HG03139 (cell line): ENCODE results near the gene KLHL12.

Source experiments
- ATAC-seq: cut with Tn5 transposase; IDR thresholded peaks from one replicate; pipeline ENCODE4 v1.9.1; 2021; ENCODE audit not compliant: unreplicated experiment

Gene KLHL12

DNA sequence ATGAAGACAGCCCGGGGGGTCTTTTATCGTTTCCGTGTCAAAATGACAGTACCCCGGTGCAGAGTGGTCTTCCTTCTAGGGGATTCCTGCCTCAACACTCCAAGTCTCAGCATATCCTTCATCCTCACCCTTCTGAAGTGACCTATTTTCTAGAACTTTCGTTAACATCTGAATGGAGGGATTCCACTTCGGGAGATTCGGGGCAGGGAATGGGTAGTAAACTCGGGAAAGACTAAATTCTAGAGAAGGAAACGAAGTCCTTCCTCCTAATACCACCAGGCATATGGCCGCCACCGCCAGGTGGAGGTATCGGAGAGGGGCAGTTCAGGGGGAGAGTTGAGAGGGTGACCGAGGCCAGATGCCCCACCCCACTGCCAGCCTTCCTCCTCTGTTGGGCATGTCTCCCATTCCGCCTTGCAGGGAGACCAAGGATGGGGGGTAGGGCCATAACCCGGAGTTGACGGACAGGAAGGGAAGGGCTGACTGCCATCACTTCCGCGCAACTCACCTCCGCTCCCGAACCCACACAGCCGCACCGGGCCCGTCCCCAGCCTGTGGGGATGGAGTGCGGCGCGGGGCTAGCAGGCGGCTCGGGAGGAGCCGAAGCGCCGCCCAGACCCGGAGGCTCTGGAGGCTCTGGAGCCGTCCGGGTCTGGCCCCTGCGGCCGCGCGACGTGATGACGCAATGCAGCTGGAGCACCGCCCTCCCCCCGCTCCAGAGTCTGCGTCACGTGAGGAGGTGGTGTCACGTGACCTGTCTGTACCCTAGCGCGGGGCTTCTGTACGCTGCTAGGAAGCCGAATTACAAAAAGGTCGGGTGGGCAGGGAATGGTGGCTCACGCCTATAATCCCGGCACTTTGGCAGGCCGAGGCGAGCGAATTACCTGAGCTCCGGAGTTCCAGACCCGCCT, at the start of gene KLHL12:
Gene KLHL12, minus strand, starts transcription at position 654 of the 911 bp plus-strand sequence. CDS start 2,072 bp downstream, outside the sequence.
- ATAC-seq: peak; percentile 85

DNA sequence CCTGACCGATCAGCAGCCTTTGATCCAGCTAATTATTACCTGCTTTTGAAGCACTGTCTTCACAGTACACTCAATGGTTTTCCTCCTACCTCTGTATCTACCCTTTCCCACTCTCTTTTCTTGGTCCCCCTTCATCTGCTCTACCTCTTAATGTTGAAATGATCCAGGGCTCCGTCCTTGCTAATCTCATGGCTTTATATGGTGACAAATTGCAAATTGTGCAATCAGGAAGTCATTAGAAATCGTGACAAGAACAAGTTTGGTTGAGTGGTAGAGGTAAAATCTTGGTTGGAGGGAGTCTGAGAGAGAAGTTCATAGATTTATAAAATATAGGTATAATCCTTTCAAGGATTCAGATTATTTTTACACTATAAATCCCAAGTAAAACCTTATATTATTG, 49.6 kb upstream of the KLHL12 start:
- no peak for ATAC-seq

DNA sequence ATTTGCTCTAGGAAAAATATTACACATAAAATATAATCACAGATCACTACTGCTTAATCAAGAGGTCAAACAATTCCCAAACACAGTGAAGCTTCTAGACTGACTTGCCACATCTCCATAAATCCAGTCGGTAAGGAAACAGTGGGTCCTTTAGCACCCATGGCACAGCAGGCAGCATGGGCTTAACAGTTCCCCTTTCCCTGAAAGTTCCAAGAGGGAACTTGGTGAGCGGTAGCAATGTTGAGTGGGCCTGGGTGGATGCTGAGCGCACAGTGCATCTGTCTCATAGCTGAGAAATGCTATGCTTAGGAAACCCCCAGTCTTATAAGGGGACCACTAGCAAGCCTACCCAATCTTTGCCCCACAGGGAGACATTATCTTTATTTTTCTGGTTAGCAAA, 47.8 kb upstream of the KLHL12 start:
- no peak for ATAC-seq

DNA sequence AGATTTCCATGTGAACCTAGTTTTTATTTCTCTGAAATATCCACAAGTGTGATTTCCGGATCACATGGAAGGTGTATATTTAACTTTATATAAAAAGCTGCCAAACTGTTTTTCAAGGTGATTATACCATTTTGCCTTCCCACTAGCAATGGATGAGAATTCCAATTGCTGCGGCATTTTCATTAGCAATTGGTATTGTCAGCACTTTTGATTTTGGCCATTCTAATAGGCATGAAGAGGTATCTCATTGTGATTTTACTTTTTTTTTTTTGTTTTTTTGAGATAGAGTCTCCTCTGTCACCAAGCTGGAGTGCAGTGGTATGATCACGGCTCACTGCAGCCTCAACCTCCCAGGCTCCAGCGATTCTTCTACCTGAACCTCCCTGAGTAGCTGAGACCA, 45.0 kb upstream of the KLHL12 start:
- ATAC-seq: no peak

DNA sequence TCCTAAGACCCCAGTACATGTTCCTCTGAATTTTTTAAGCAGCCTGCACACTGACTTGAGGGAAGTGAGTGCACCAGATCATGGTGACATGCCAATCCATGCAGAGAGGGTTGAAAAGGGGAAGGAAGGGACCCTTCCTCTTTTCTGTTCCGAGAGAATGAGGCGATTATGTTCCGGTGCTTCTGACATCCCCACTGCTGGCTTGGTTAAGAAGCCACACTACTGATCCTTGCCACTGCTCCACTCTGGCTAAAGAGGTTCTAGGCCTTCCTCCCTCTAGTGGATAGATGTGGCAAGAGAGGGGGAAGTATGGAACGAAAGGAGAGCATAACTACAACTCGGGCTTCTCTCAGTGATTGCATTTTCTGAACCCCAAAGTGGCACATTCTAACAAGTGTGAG, 41.9 kb upstream of the KLHL12 start:
- ATAC-seq: peak; percentile 47

DNA sequence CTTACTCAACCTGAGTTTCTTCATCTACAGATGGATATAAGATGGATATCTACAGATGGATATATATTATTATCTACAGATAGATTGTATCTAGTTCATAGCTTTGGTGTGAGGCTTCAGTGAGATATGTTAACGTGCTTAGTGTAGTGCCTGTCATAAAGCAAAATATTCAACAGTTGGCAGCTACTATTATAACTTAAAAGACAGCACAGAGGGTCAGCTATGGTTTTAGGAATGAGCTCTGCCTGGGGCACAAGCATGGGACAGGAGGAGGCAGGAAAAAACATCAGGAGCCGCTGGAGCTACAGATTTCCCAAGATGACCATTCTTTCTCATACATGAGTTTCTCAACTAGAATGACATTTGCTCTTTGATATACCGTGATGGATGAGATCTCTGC, 41.3 kb upstream of the KLHL12 start:
- ATAC-seq: no peak

DNA sequence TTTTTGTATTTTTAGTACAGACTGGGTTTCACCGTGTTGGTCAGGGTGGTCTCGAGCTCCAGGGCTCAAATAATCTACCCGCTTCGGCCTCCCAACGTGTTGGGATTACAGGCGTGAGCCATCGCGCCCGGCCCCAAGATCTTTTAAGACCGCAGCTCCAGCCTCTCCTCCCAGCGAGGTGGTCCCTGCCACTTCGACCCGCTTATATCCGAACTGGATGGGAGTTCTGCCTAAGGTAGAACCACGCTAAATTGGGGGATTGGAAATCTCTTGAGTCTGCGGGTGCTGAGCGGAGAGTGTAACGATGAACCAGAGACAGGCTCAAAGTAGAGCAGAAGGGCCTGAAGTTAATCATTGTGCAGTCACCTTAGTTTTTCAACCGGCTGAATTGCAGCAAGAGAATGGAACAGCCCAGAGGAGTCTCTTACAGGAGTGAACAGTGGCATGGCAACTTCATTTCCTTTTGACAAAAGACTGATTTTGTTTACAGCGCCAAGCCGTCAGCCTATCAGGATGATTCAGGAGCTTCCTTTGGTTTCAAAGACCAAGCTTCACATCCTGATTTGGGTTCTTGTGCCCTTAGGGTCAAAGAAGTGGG, 40.7 kb upstream of the KLHL12 start:
- ATAC-seq: peak; percentile 19

DNA sequence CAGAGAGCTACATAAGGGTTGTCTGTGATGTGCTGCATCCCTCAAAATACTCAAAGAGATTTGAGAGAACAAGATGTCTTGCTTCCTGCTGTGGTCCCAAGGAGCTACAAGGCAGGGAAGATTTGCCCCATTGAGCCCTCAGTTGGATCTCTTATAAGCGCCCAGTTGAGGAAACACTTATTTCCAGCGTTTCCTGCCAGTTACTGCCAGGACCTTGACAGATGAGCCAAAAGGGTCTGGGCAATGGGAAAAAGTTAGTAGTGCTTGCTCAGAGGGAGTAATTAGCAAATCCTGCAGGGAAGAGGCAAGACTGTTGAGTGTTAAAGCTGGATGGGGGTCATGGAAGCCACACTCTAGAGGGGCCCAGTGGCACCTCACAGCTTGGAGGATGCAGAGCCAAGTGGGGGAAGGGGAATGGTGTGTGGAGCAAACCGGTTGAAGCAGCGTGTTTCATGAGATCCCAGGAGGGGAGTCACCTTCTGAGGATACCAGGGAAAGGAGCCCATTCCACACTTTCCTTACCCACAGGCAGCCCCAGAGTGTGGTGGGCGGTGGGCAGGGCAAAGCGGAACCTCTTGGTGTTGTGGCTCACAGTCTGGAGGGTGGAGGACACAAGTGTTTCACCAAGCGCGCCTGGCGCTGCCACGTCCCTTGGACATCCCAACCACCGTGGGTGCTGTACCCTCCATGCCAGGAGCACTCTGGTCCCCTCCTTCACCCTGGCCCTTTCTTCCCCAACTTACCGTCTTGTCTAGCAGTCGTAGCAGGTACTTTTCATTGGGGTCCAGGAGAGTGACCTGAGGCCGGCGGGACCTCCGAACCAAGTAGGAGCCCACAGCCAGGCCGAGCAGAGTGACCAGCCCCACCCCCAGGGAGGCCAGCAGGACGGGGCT, 39.2 kb upstream of the KLHL12 start:
- ATAC-seq: no peak

DNA sequence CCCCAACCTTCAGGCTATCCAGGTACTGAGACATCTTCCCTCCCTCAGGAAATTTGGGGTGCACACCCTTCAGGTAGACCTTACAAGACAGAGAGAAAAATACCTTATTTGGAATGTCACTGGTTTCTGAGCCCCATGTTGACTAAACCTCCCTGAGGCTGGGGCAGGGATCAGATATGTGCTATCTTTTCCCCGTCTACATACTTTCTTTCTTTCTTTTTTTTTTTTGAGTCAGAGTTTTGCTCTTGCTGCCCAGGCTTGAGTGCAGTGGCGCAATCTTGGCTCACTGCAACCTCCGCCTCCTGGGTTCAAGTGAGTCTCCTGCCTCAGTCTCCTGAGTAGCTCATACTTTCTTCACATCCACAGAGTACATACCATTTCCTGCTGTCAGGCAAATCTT, 38.4 kb upstream of the KLHL12 start:
- no peak for ATAC-seq

DNA sequence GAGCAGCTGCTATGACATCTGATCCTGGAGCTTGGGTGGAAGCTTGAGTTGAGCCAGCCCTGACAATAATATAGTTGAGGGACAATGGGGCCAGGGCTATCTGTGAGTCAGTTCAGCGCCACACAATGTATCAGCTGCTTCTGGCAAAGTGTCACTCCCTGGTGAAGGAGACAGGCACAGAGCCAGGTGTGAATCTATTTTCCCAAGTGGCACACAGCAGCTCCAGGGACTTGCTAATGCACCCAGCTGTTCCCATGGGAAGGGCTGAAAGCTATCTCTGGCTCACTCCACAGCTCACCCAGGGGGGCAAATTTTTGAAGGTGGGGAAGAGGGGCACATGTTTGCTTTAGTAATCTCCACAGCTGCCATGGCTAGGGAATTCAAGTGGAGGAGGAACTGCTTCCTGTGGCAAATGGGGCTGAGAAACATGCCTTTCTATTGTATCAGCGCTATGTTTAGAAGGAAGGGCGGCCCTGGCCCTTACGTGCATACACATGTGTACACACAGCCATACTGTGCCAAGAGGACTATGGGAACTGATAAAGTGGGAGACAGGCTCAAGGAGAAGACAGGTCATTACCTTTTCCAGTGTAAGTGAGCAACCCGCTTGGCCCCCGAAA, 37.9 kb upstream of the KLHL12 start:
- no peak for ATAC-seq

DNA sequence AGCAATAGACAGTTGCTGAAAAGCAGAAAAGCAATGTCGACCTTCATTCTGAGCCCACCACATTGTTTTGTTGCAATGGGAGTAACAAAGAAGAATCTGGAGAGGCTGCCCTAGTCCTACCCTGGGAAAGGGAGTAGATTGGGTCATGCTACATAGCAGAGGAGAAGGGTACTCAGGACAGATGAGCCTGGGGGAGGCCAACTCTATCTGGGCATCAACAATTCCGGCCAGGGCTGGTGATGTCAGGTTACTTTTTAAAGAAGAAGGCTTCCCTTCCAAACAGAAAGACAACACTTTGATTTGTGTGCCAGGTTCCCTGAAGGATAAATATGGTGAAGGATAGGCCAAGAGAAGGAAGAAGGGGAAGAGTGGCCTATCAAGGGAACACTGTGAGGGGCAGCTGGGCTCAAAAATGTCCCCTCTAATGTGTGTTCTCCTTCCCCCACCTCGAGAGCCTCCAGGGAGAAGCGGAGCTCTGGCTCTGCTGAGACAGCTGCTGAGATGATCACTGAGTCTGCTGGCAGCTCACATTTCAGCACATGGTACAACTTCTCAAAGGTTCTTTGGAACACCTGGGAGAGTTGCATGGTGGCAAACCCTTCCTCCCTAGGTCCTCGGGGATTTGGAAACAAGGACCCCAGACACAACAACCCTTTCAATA, 34.3 kb upstream of the KLHL12 start:
- no peak for ATAC-seq

DNA sequence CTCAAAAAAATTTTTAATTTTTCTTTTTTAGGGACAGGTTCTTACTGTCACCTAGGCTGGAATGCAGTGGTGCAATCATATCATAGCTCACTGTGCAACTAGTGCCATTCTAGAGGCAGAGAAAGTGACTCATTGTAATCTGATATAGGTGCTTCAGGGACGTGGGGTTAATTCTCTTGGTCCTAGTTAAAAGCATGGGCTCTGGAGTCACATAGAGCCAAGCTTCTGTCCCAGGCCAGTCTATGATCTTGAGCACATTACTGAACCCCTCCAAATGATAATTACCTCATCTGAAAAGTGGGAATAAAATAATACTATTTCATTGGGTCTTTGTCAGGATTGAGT, 32.2 kb upstream of the KLHL12 start:
- no peak for ATAC-seq

DNA sequence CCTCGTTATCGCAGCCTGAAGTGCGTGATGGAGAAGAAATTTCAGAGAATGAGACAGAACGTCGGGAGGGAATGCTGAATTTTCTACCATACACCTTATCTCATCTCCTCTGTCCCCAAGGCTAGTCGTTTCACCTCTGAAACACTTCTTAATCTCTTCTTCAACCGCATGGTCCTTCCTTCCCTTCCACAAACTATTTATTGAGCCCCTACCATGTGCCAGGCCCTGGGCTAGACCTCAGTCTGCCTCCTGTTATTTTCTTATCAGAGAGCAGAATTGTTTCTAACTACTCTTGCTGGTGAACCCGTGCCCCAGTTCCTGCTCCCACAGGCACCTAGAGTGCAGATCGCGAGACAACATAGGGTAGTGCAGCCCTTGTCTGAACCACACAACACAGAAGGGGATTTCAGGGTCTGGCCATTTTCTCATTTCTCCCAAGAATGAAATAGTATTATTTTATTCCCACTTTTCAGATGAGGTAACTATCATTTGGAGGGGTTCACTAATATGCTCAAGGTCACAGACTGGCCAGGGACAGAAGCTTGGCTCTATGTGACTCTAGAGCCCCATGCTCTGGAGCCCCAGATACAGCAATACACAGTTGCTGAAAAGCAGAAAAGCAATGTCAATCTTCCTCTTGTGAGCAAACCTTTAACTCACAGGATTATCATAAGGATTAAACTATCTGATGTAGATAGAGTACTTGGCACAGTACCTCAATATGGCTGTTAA, 31.7 kb upstream of the KLHL12 start:
- ATAC-seq: no peak

DNA sequence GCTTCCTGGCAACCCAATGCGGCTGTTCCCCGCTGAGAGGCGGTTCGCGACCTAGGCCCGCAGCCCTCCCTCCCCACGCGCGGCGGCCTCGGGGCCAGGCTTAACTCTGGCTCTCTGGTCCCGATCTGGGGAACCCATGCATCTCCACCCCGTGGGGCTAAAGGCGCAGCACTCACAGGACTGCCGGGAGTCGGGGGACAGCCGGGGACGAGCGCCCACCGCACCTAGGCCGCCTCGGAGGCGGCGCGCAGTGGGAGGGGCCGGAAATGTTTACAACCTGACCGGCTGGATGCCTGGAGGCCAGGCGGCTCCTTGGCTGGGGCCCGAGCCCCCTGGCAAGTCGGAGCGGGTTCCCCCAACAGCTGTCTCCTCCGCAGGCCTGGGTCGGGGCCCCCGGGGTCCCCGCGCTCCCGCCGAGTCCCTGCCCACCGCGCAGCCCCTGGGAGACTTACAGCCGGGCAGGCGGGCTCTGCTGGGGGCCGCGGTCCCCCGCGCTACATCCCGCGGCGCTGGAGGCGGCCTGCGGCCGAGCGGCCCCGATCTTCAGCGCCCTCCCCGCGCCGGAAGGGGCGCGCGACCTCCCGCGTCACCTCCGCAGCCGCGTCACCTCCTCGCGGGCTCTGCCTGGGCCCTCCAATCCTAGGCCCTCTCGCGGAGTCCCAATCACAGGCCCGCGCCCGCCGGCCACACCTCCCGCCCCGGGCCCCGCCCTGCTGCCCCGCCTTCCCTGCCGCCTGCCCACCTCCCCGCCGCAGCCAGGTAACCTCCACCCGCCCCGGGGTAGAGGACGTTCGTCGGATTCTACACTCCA, 30.9 kb upstream of the KLHL12 start, which contains the start of gene ADIPOR1:
Gene ADIPOR1, minus strand, starts transcription at position 580 of the 811 bp plus-strand sequence. CDS start 7,242 bp downstream, outside the sequence.
- ATAC-seq: peak; percentile 98

DNA sequence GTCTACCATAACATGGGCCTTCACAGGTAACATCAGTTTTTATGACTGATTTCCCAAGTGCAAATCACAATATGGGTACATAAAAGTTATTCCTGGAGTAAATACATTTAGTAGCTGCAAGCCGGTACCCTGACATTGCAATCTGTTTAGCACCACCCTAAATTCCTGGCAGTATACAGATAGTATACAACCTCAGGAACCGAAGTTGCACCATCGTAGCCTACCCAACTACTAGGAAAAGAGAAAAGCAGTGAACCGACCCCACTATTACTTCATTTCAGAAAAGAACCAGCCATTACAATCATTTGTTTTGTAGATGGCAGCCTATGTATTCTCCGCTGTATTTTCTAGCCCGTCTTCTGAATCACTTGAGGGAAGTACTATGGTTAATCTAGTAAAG, 29.9 kb upstream of the KLHL12 start:
- ATAC-seq: no peak

DNA sequence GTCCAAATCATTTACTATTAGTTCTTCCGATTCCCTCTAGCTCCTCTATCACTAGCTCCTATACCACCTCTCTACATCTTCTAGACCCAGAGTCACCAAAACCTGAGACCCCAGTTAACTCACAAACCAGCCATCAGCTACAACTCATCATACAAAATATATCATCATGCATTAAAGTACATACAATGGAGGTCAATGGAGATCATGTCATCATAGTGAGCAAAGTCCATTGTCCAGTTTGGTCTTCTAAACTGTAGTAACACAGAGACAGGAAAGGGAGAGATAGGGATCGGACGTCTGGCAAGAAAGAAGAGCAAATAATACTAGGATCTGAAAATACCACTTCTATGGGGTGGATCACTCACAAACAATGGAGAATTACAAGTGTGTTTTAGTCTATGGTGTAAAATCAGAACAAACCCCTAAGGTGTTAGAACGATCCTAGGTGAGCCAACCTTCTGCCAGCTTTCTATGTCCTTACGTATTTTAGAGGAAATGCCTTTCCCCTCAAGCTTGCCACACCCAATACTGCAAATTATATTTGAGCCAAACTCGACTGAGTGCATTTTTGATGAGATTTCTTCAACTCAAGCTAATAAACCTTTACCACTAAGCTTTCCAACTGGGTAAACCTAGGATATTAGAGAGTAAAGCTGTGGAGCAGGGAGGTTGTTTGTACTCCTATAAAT, 27.2 kb upstream of the KLHL12 start:
- ATAC-seq: no peak

DNA sequence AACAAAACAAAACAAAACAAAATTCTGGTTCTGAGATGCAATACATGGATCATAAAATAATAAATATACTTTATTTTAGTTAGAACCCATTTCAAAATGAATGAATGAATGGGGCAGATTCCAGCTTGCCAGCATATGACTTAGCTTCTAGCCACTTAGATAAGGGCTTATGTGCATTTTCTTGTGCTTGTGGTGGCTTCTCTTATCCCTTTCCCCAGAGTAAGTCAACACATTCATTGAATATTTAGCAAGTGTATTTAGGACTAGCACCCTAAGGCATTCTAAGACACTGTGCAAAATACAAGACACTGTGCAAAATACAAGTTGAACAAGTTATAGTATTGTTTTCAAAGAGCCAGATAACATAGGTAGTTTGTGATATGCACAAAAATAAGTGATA, 26.4 kb upstream of the KLHL12 start:
- no peak for ATAC-seq

DNA sequence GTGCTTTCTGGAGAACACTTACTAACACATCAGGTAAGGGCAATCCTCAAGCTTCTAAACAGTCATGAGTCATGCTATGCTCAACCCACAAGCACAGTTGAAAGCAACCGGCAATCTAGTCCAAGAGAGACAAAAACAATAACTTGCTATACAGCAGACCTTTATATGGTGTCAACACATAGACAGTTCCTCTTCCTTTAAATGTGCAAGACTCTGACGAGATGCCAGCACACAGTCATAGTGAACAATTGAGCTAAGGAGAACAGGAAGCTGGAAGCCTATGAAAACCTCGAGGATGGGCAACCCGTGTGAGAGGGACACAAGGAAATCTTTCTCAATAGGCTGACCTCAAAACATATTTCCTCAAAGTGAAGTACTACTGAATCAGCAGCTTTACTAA, 25.8 kb upstream of the KLHL12 start:
- no peak for ATAC-seq
